Activated CD4-positive, alpha-beta T cell treated with anti-CD3 and anti-CD28 coated beads for 36 hours (primary cell): ENCODE measurements around the gene SERTAD3. TPM values are rescaled to one million over a fixed set of nuclear protein-coding genes. Genes with fewer than 3 reads are reported as not detected.
"Not testable (repeated sequence)": the region's sequence is repeated elsewhere in the genome, so short reads cannot be mapped to it uniquely, and the experiment has no call there.

Experiments used
- ATAC-seq: fragments of 200-7000 bp; cut with Tn5 transposase; one replicate; pipeline ENCODE4 v1.10.0; 2021; ENCODE audit warnings: mild to moderate bottlenecking, moderate library complexity
- CTCF ChIA-PET: fragments of 350-600 bp; sonication (Branson Sonifier 250); formaldehyde crosslinking; loops from one replicate; lab custom pipeline; 2021; ENCODE audit warnings: antibody characterized with exemption; lab: Charles Lee
- POLR2A ChIA-PET: fragments of 350-600 bp; sonication (Branson Sonifier 250); formaldehyde crosslinking; loops from one replicate; lab custom pipeline; 2021; ENCODE audit warnings: antibody characterized with exemption, inconsistent platforms; lab: Charles Lee
- DNase-seq: peaks from one replicate; pipeline ENCODE4 v3.0.0-alpha.2; 2020
- H3K27ac Mint-ChIP-seq: one replicate; pipeline ENCODE4 v1.8.0; 2021; ENCODE audit warnings: mixed read lengths
- H3K27me3 Mint-ChIP-seq: one replicate; pipeline ENCODE4 v1.8.0; 2021; ENCODE audit warnings: mixed read lengths
- H3K36me3 Mint-ChIP-seq: one replicate; pipeline ENCODE4 v1.8.0; 2021; ENCODE audit warnings: low read depth, mixed read lengths
- H3K4me1 Mint-ChIP-seq: one replicate; pipeline ENCODE4 v1.8.0; 2021; ENCODE audit warnings: mixed read lengths
- H3K4me3 Mint-ChIP-seq: one replicate; pipeline ENCODE4 v1.8.0; 2021; ENCODE audit warnings: mild to moderate bottlenecking, moderate library complexity, mixed read lengths
- H3K9me3 Mint-ChIP-seq: one replicate; pipeline ENCODE4 v1.8.0; 2021; ENCODE audit warnings: low read depth, mixed read lengths
- intact Hi-C, 2 experiments: fragments of 100-400 bp; cut with DNase I in 1 of 2; cut with micrococcal nuclease in 1 of 2; formaldehyde crosslinking; loops; one replicate each; pipeline versions ENCODE4 v1.14.2 to v1.15.1; 2022 to 2024; cut with DNase I, micrococcal nuclease
- total RNA-seq, 2 experiments: library from RNA; stranded (reverse); gene quantifications; one replicate each; pipeline ENCODE4 v1.2.3, GENCODE V29; 2021

Gene SERTAD3, protein sequence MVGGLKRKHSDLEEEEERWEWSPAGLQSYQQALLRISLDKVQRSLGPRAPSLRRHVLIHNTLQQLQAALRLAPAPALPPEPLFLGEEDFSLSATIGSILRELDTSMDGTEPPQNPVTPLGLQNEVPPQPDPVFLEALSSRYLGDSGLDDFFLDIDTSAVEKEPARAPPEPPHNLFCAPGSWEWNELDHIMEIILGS
- 10 to 100 TPM in 1 of 2 experiments, 1 to 10 TPM in 1; 8.4 to 12.0 TPM for total RNA-seq

DNA sequence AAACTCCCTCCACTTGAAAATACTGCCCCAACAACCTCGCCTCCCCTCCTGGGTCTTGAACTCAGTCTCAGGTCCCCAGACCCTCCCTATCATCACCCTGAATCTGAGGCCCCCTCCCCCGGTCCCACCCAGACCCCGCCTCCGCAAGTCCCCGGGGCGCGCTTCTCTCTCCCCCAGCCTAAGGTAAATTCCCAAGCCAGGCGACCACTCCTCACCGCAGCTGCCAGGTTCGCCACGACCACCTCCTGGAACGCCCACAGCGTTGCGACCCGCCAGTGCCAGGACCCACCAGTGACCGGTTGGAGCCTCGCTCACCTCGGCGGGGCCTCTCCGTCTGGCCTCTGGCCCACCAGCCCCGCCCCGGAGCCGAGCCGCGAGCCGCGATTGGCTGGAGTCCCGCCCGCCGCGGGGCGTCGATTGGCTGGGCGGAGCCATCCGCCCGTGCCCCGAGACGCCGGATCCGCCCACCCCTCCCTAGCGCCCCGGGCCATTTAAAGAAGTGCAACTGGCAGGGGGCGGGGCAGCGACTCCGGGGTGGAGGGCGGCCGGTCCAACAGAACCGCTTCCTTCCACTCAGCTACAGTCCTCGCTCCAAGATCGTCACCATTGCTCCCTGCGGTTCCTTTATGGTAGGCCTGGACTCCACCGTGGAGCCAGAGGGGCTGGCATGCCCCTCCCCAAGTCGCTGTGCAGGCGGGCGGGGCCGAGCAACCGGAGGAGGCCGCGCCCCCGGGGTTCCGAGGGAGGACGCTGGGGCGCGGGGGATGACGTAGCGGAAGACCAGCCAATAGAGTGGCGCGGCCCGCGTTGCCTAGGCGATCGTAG is at the start of gene SERTAD3:
SERTAD3 (minus strand) TSS at position 336 of the 825 bp plus-strand sequence. CDS start 2,255 bp downstream, outside the sequence.
- H3K4me3 Mint-ChIP-seq, result peak within 1 kb of the TSS; percentile 96
- peak; percentile 70 for ATAC-seq
- peak; percentile 98 for DNase-seq
- intact Hi-C loops, result loop anchor here (1.0 to 10.0 kb wide), 25 partner anchors 11 to 1799 kb away; partner anchors contain the start of genes AKT2 (in 2 of the 2), BLVRB (in 2 of the 2), C19orf47 (in 2 of the 2) and PLD3 (in 2 of the 2)
- H3K4me1 Mint-ChIP-seq, result peaks cover 16% of the 10 kb centered on the region
- ChIA-PET POLR2A (interaction anchor here (2.2 kb wide), 1 partner anchor 10 kb away, joined by 8 read pairs; no protein-coding TSS in a partner anchor), CTCF (interaction anchor here (0.6 to 3.2 kb wide), 5 partner anchors 21 to 565 kb away, joined by 3 to 21 read pairs (median 5); partner anchors contain the start of gene BLVRB)
- H3K27ac Mint-ChIP-seq, result peak within 1 kb of the TSS; percentile 96
- H3K27me3 Mint-ChIP-seq, result no peaks in the 10 kb centered on the region
- H3K36me3 Mint-ChIP-seq, result peaks cover 10% of the 10 kb centered on the region
- H3K9me3 Mint-ChIP-seq, result no peaks in the 10 kb centered on the region

- Mint-ChIP-seq H3K36me3 (no peaks in the 10 kb centered on the region), H3K9me3 (no peaks in the 10 kb centered on the region), H3K4me1 (no peaks in the 10 kb centered on the region), H3K27me3 (no peaks in the 10 kb centered on the region), H3K4me3 (no peak overlapping the region), H3K27ac (no peak overlapping the region)
- DNase-seq, result no peak
- no peak for ATAC-seq
- ChIA-PET POLR2A (no interaction called here), CTCF (no interaction called here)
- intact Hi-C loops, result no loop called here
Observed at GRCh38 chr19:40493778-40494177, 49.6 kb upstream of the SERTAD3 start.

DNA sequence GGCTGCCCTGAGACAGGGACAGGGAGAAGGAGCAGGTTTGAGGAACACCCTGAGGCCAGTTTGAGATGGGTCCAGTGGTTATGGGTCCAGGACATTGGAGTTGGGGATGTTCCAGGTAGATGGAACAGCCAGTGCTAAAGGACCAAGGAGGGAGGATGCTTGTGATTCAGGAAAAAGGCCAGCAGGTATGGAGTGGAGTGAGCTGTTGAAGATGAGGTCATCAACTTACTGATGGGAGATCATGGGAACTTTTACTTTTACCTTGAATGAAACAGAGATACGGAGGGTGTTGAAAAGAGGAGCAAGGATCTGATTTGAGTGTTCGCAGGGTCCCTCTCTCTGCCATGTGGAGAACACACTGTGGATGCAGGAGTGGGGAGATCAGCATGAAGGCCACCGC is 48.1 kb upstream of the SERTAD3 start:
- POLR2A ChIA-PET, result no interaction called here
- ATAC-seq, result no peak
- intact Hi-C loops, result no loop called here

GRCh38 chr19:40489882-40490230 is 45.7 kb upstream of the SERTAD3 start:
- DNase-seq, result no peak
- CTCF ChIA-PET, result interaction anchor here (1.2 to 1.3 kb wide), 2 partner anchors 22 to 59 kb away, joined by 4 read pairs; no protein-coding TSS in a partner anchor
- Mint-ChIP-seq H3K36me3 (no peaks in the 10 kb centered on the region), H3K27me3 (peaks cover 10% of the 10 kb centered on the region), H3K27ac (no peak overlapping the region), H3K4me3 (no peak overlapping the region), H3K9me3 (no peaks in the 10 kb centered on the region), H3K4me1 (no peaks in the 10 kb centered on the region)
- intact Hi-C loops, result no loop called here
- no peak for ATAC-seq
- POLR2A ChIA-PET, result no interaction called here

More for the DNA sequence above, 48.1 kb upstream of the SERTAD3 start:
- no peaks in the 10 kb centered on the region for H3K36me3 Mint-ChIP-seq
- H3K4me1 Mint-ChIP-seq, result no peaks in the 10 kb centered on the region
- peaks cover 7% of the 10 kb centered on the region for H3K27me3 Mint-ChIP-seq
- DNase-seq, result no peak
- no peak overlapping the region for H3K27ac Mint-ChIP-seq
- H3K4me3 Mint-ChIP-seq, result no peak overlapping the region
- H3K9me3 Mint-ChIP-seq, result no peaks in the 10 kb centered on the region
- CTCF ChIA-PET, result interaction anchor here (2.7 kb wide), 1 partner anchor 187 kb away, joined by 8 read pairs; no protein-coding TSS in a partner anchor

DNA sequence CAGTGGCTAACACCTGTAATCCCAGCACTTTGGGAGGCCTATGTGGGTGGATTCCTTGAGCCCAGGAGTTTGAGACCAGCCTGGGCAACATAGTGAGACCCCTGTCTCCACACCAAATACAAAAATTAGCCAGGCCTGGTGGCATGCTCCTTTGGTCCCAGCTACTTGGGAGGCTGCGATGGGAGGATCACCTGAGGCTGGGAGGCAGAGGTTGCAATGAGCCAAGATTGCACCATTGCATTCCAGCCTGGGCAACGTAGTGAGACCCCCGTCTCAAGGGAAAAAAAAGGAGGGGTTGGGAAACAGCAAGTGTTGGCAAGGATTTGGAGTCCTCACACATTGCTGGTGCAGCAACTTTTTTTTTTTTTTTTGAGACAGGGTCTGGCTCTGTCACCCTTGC is 41.9 kb upstream of the SERTAD3 start:
- peaks cover 13% of the 10 kb centered on the region for H3K27me3 Mint-ChIP-seq
- no peaks in the 10 kb centered on the region for H3K36me3 Mint-ChIP-seq
- H3K4me1 Mint-ChIP-seq, result no peaks in the 10 kb centered on the region
- no peaks in the 10 kb centered on the region for H3K9me3 Mint-ChIP-seq
- CTCF ChIA-PET, result no interaction called here
- H3K27ac Mint-ChIP-seq, result no peak overlapping the region
- ATAC-seq (no peak), DNase-seq (no peak)
- no peak overlapping the region for H3K4me3 Mint-ChIP-seq
- intact Hi-C loops, result no loop called here
- POLR2A ChIA-PET, result no interaction called here

- CTCF ChIA-PET, result interaction anchor here (0.6 kb wide), 1 partner anchor 11 kb away, joined by 3 read pairs; no protein-coding TSS in a partner anchor
- H3K27me3 Mint-ChIP-seq, H3K27ac Mint-ChIP-seq, H3K4me1 Mint-ChIP-seq, DNase-seq, intact Hi-C loops, POLR2A ChIA-PET, H3K9me3 Mint-ChIP-seq, H3K36me3 Mint-ChIP-seq, H3K4me3 Mint-ChIP-seq: not testable (repeated sequence)
- ATAC-seq, result peak; percentile 93
Observed at GRCh38 chr19:40475878-40476644, 31.9 kb upstream of the SERTAD3 start.

- no peaks in the 10 kb centered on the region for H3K27me3 Mint-ChIP-seq
- intact Hi-C loops, result no loop called here
- peak overlapping the region; percentile 42 for H3K27ac Mint-ChIP-seq
- ChIA-PET POLR2A (no interaction called here), CTCF (interaction anchor here (0.7 to 2.1 kb wide), 4 partner anchors 11 to 169 kb away, joined by 3 to 5 read pairs (median 4); no protein-coding TSS in a partner anchor)
- H3K9me3 Mint-ChIP-seq, result no peaks in the 10 kb centered on the region
- H3K4me1 Mint-ChIP-seq, result peaks cover 2% of the 10 kb centered on the region
- DNase-seq (no peak), ATAC-seq (no peak)
- H3K36me3 Mint-ChIP-seq, result no peaks in the 10 kb centered on the region
- no peak overlapping the region for H3K4me3 Mint-ChIP-seq
Observed at GRCh38 chr19:40474737-40475136, 30.6 kb upstream of the SERTAD3 start.

GRCh38 chr19:40472516-40472915 is 28.4 kb upstream of the SERTAD3 start:
- ATAC-seq (no peak), DNase-seq (no peak)
- Mint-ChIP-seq H3K27ac (no peak overlapping the region), H3K4me1 (peaks cover 5% of the 10 kb centered on the region), H3K27me3 (peaks cover 5% of the 10 kb centered on the region), H3K9me3 (no peaks in the 10 kb centered on the region), H3K36me3 (no peaks in the 10 kb centered on the region), H3K4me3 (no peak overlapping the region)
- CTCF ChIA-PET, result no interaction called here
- intact Hi-C loops, result no loop called here
- POLR2A ChIA-PET, result no interaction called here

DNA sequence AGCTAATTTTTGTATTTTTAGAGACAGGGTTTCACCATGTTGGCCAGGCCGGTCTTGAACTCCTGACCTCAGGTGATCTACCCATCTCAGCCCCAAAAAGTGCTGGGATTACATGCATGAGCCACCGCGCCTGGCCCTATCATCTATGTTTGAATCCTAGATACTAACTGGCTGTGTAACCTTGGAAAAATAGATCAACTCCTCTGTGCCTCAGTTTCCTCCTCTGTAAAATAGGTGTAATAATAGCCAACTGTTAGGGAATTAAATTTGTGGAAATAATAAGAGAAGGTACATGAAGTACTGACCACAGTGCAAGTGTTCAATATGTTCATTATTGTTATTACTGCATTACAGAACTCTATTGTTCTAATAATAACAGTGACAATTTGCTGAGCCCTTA is 27.0 kb upstream of the SERTAD3 start:
- Mint-ChIP-seq H3K9me3 (no peaks in the 10 kb centered on the region), H3K4me3 (no peak overlapping the region), H3K4me1 (peaks cover 11% of the 10 kb centered on the region), H3K27me3 (peaks cover 11% of the 10 kb centered on the region), H3K36me3 (peaks cover 4% of the 10 kb centered on the region), H3K27ac (no peak overlapping the region)
- DNase-seq, result no peak
- ATAC-seq, result no peak
- ChIA-PET POLR2A (interaction anchor here (0.7 kb wide), 1 partner anchor 473 kb away, joined by 3 read pairs; no protein-coding TSS in a partner anchor), CTCF (interaction anchor here (0.6 to 1.3 kb wide), 4 partner anchors 17 to 455 kb away, joined by 3 to 4 read pairs (median 4); partner anchors contain the start of gene SERTAD1)
- intact Hi-C loops, result no loop called here

DNA sequence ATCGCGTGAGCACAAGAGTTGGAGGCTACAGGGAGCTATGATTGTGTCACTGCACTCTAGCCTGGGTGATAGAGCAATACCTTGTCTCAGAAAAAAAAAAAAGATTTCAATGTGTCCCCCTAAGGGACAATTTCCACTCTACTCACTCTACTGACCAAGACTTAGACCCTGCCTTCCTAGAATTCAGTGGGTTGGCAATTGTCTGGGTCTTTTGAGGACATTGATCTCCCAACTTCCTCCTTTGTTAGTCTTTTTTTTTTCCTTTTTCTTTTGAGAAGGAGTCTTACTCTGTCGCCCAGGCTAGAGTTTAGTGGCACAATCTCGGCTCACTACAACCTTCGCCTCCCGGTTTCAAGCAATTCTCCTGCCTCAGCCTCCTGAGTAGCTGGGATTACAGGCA is 24.9 kb upstream of the SERTAD3 start:
- Mint-ChIP-seq H3K4me1 (peaks cover 24% of the 10 kb centered on the region), H3K27me3 (peaks cover 11% of the 10 kb centered on the region), H3K9me3 (no peaks in the 10 kb centered on the region), H3K4me3 (no peak overlapping the region), H3K27ac (no peak overlapping the region), H3K36me3 (peaks cover 4% of the 10 kb centered on the region)
- ATAC-seq, result no peak
- POLR2A ChIA-PET, result no interaction called here
- CTCF ChIA-PET, result no interaction called here
- intact Hi-C loops, result loop anchor here (5.0 to 10.0 kb wide), 2 partner anchors 143 to 246 kb away; partner anchors contain the start of genes COQ8B (in 1 of the 2) and ITPKC (in 1 of the 2)
- DNase-seq, result no peak
